Measurements from ENCODE around the gene ICAM3.
"Not testable (repeated sequence)": the region's sequence is repeated elsewhere in the genome, so short reads cannot be mapped to it uniquely, and the experiment has no call there.

Gene ICAM3, protein sequence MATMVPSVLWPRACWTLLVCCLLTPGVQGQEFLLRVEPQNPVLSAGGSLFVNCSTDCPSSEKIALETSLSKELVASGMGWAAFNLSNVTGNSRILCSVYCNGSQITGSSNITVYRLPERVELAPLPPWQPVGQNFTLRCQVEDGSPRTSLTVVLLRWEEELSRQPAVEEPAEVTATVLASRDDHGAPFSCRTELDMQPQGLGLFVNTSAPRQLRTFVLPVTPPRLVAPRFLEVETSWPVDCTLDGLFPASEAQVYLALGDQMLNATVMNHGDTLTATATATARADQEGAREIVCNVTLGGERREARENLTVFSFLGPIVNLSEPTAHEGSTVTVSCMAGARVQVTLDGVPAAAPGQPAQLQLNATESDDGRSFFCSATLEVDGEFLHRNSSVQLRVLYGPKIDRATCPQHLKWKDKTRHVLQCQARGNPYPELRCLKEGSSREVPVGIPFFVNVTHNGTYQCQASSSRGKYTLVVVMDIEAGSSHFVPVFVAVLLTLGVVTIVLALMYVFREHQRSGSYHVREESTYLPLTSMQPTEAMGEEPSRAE

DNA sequence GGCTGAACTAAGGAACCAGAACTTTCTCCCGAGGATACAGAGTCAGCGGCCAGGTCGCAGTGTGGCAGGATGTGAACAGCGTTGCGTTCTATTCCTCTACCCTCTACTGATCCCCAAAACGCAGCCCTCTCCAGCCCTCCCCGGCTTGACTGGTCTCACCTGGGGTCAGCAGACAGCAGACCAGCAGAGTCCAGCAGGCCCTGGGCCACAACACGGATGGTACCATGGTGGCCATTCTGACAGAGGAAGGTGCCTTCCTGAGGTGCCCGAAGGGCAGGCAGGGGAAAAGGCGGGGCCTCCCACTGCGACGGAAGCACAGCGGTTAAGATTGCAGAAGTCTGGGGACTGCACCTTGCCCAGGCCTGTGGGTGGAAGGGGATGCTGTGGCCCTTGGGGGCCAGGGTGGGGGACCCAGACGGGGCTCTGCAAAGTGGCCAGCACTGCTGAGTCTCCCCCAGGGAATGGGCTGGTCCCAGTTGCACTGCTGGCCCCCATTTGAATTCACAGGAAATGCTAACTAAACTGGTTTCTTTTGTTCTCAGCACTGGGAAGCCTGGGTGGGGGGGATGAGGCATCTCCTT, at the start of gene ICAM3:
TSS of gene ICAM3 (minus strand) at position 245 of the 581 bp plus-strand sequence. CDS start at position 235, 10 bp downstream.
- peak; percentile 61 for DNase-seq

DNA sequence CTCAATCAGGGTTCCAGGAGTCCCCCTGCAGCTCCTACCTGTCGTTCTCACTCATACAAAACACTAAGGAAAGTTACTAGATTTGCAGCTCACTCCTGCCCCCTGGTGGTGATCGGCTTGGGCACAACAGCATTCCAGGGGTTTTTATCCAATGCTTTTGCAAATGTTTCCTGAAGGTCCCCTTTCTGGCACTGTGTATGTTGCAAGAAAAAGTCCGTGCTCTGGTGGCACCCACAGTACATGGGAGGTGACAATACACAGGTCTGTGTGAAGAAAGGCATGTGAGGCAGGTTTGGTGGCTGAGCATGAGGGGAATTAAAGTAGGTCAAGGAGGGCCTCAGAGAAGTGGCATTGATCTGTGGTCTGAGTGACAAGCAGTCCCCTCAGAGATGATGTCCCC, 49.5 kb upstream of the ICAM3 start:
- peak; percentile 79 for DNase-seq

DNA sequence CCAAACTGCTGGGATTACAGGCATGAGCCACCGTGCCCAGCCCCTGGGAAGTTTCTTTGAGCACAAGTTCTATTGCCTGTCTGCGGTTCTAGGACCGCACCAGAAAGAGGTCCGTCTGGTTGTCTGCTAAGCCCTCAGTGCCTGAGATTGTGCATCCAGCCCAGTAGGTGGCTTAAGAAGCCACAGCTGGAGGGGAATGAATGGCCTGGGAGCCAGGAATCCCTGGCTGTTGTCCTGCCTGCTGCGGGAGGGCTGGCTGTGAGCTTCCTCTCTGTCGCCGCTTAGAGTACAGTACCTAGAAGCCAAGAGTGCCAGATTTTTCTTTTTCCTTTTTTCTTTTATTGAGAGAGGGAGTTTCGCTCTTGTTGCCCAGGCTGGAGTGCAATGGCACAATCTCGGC, 45.2 kb upstream of the ICAM3 start:
- DNase-seq, result no peak

DNA sequence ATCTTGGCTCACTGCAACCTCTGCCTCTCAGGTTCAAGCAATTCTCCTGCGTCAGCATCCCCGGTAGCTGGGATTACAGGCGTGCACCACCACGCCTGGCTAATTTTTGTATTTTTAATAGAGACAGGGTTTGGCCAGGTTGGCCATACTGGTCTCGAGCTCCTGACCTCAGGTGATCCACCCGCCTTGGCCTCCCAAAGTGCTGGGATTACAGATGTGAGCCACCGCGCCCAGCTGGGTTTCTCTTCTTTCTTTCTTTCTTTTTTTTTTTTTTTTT, 43.7 kb upstream of the ICAM3 start:
- DNase-seq, result not testable (repeated sequence)

DNA sequence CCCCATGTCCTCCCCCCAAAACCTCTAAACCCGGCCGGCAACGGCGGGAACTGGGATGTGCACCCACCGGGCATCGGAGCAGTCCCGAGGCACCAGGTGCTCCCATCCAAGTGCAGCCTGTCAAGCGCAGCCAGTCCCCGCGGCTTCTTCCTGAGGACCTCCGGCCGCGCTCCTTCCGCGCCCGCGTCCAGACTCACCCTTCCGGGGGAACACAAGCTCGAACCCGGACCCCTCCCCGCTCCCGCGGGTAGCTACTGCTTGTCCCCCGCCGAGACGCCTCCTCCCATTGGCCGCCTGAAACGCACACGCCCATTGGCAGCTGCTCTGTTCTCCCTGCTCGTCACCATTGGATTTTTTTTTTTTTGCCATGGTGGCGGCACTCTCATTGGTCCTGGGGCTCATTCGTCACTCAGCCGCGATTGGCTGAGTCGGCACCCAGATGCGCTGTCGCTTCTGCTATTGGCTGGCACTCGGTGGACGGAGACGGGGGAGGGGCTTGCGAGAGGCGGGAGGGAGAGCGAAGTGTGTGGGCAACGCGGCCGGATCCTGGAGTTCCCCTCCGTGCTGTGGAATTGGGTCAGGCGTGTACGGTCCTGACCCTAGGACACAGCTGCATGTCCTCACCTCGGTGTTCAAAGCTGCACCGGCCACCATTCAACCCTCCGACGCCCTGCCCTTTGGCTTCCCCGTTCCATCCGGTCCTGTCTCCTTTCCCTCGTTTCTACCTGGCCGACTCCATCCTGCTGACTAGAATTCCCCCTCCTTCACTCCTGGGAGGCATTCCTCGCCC, 41.1 kb upstream of the ICAM3 start, which contains the start of gene TYK2:
TSS of gene TYK2 (minus strand) at position 260 of the 790 bp plus-strand sequence. CDS start 2,166 bp downstream, outside the sequence.
- DNase-seq, result peak; percentile 94

DNA sequence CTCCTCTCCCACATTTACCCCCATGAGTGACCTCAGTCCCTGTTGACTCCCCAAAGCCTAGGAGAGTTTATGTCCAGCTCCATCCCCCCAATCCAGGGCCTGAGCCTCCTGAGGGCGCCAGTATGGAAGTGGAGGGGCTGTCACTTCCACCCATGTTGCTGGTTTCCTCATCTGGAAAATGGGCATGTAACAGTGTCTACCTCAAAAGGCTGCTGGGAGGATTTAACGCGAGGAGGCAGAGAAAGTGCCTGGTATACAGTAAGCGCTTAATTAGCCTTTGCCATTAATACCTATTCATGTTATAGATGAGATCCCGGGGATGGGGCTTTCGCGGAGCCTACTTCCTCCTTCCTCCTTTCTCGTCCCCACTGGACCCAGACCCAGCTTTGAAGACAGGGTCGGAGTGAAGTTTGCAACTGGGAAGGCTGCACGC, 40.5 kb upstream of the ICAM3 start:
- DNase-seq, result no peak

DNA sequence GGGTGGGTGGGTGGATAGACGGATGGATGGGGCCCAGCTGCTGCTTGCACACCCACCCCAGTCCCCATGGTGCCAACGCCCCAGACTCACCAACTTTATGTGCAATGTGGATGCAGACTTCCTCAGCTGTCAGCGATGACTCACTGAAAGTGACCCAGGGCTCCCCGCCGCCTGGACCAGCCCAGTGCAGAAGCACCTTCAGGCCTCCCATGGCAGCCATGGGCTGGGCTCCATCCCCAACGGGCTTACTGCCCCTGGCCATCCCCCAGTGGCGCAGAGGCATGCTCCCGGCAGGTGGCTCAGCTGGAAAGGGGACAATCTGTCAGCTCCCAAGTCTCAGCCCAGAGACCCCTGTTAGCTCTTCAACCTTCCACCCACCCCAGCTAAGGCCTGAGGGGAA, 38.7 kb upstream of the ICAM3 start:
- DNase-seq, result no peak

DNA sequence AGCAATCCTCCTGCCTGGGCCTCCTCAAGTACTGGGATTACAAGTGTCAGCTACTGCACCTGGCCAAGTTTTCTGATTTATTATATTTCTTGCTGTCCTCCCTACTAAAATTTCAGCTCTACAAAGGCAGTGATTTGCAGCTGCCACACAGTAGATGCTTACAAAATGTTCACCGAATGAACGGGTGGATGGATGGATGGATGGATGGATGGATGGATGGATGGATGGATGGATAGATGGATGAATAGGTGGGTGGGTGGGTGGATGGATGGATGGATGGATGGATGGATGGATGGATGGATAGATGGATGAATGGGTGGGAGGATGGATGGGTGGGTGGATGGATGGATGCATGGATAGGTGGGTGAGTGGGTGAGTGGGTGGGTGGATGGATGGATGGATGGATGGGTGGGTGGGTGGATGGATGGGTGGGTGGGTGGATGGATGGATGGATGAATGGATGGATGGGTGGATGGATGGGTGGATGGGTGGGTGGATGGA, 37.8 kb upstream of the ICAM3 start:
- DNase-seq, result not testable (repeated sequence)

DNA sequence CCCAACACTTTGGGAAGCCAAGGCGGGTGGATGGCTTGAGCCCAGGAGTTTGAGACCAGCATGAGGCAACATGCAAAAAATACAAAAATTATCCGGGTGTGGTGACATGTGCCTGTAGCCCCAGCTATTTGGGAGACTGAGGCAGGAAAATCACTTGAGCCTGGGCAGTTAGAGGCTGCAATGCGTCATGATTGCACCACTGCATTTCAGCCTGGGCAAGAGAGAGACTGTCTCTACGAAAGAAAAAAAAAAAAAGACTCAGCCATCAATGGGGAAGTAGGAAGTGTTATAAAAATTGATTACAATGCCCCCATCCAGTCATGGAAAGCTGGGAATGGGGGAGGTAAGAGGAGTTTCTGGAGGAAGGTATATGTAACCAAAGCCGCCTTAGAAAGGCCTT, 35.5 kb upstream of the ICAM3 start:
- DNase-seq, result no peak

DNA sequence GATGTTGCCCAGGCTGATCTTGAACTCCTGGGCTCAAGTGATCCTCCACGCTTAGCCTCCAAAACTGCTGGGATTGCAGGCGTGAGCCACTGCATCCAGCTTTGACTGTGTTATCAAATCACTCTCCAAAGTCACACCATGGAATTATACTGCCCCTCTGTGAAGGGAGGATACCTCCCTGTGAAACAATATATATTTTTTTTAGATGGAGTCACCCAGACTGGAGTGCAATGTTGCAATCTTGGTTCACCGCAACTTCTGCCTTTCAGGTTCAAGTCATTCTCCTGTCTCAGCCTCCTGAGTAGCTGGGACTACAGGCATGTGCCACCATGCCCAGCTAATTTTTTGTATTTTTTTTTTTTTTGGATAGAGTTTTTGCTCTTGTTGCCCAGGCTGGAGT, 33.3 kb upstream of the ICAM3 start:
- DNase-seq, result no peak

DNA sequence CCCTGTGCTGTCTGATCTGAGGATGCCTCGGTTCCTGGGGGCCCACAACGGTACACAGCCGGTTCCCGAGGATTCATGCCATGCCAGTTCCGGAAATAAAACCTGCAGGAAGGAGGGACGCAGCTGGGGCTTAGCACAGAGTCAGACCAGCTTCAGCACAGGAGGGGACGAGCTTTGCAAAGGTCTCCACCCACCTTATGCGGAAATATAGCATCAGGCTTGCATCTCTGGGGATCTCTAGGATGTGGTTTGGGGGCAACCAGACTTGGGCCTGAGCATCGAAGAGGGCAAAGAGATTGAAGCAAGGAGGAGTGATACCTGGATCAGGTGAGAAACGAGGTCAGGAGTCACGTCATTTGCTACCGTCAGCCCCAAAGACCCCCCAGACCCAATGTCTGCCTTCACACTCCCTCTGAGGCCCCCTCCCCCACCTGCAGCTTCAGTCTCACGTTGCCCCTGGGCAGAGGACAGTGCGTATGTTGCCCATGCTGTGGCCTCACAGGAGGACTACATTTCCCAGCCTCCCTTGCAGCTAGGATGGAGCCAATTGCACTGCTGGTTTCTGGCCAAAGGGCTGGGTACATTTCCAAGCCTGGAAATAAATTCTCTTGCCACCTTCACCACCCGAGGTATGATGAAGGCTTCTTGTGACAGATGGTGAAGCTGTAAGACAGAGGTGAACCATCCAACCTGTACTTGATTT, 28.8 kb upstream of the ICAM3 start:
- no peak for DNase-seq

DNA sequence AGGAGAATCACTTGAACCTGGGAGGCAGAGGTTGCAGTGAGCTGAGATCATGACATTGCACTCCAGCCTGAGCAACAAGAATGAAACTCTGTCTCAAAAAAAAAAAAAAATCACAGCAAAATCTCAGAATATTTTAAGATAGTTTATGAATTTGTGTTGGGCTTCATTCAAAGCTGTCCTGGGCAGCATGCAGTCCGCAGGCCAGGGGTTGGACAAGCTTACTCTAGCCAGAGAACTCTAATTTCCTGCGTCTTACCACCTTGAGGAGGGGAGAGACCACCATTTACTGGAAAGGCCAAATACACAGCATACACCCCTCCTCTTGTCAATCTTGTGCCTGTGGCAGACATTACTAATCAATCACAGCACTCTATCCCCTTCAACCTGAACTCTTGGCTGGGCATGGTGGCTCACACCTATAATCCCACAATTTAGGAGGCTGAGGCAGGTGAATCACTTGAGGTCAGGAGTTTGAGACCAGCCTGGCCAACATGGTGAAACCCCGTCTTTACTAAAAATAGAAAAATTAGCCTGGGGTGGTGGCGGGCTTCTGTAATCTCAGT, 27.6 kb upstream of the ICAM3 start:
- not testable (repeated sequence) for DNase-seq

DNA sequence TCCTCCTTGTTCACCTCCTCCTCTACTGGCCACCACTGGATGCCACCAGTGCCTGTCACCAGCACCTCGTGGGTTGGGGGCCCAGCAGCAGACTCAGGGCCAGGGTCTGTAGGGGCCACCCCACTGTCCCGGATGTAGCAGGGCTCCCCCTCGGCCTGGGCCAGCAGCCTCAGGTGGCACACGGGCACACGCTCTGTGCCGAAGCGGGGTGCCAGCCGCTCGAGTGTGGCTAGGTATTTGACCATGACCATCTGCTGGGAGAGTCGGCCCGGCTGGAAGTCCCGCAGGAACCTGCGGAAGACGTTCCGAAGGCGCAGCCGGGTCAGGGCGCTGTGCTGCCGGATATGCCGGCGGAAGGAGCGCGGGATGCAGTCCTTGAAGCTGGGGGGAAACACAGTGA, 26.1 kb upstream of the ICAM3 start:
- DNase-seq, result no peak

DNA sequence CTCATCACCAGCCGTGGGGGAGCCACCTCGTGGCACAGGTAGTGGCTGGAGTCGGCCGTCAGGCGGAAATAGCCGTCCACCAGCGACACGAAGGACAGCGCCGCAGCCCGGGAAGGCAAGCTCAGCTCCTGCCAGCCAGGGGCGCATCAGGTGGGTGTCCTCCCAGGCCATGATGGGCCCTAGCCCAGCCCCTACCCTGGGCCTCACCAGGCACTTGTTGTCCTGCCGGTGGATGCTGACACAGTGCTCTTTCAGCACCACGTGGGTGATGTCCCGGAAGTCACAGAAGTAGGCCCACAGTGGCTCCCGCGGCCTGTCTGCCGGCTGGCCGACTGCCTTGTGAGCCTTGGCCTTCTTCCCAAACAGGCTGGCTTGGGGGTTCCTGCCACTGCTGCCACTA, 25.2 kb upstream of the ICAM3 start:
- no peak for DNase-seq

DNA sequence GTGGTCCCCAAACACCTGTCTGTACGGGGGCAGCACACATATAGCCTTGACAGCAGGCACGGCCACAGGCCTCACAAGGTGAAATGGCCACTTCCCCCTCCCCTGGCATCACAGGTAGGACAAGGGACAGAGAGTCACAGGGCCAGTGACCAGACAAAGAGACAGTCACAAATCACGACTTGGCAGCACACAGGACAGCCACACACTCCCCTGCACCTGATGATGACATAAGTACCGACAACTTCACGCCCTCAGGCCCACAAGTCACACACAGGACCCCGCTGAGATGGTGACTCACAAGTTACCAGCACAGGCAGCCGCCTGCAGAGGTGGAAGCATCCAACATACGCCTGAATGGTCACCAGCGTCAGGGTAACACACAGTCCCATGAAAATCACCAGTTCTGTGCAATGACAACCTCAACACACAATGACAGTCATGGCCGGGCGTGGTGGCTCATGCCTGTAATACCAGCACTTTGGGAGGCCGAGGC, 24.4 kb upstream of the ICAM3 start:
- no peak for DNase-seq

DNA sequence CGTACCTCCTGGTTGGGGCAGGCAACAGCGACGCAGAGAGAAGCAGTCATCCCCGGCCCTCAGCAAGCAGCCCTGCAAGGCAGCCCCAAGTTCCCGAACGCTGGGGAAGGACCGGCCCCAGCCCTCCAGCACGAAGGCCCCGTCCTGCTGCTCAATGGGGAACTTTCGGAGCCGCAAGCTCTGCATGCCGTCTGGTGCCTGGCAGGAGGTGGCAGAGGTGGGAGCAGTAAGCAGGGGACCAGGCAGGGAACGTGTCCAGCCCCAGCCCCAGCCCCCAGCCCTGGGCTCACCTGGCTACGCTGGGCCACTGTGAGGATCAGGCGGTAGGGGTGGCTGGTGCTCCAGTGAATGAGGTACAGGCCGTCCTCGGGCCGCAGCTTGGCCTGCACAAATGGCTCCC, 22.8 kb upstream of the ICAM3 start:
- no peak for DNase-seq

DNA sequence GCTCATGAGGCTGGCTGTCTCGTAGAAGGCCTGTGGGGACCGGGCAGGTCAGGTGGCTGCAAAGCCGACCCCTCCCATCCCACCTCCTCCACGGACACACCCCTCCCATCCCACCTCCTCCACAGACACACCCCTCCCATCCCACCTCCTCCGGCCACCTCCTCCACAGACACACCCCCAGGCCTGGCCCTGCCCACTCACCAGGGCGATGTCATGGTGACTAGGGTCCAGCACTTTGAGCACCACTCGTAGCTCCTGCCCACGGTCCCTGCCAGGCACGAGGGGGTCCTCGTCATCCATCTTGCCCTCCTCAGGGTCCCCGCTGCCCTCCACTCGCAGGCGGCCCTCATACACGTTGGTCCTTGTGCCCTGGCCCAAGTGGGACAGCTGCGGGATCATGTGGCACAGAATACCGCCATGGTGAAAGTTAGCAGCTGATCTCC, 22.2 kb upstream of the ICAM3 start:
- DNase-seq, result no peak

DNA sequence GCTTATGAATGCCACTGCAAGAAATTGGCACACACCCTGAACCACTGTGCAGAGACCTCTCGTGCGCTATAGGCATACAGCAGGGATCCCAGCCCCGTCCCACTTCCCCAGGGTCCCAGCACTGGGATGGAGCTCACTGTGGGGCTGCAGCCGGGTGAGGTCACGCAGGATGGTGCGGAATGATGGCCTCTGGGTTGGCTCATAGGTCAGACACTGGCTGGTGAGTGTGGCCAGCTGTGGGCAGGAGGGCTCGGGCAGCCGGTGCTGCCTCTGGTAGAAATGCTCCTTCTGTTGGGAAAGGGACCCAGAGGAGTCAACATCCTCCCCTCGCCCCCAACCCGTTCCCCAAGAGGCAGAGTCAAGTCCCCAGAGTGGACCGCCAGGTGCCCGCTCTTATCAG, 17.0 kb upstream of the ICAM3 start:
- DNase-seq, result no peak

DNA sequence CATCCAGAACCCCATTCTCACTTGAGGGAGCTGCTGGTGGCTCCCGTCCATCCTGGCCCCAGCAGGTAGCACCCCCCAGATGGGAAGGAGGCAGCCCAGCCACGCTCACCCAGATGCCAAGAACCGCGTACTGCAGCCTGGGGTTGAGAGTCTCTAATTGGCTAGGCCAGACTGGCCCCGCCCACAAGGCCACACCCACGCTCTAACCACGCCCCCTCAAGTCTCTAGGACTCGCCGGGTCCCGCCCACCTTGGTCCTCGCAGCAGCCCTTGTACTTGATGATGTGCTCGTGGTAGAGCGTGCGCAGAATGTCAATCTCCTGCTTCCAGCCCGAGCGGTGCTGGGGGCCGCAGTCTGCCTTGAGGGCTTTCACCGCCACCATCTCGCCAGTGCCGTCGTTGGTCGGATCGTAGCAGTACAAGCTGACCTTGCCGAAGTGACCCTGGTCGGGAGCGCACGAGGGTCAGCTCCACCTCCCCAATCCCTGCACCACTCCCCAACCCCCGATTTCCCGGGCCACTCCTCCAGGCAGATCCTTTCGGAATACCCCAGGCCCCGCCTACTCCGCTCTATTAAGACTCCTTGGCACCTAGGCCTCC, 14.5 kb upstream of the ICAM3 start:
- DNase-seq, result peak; percentile 63

DNA sequence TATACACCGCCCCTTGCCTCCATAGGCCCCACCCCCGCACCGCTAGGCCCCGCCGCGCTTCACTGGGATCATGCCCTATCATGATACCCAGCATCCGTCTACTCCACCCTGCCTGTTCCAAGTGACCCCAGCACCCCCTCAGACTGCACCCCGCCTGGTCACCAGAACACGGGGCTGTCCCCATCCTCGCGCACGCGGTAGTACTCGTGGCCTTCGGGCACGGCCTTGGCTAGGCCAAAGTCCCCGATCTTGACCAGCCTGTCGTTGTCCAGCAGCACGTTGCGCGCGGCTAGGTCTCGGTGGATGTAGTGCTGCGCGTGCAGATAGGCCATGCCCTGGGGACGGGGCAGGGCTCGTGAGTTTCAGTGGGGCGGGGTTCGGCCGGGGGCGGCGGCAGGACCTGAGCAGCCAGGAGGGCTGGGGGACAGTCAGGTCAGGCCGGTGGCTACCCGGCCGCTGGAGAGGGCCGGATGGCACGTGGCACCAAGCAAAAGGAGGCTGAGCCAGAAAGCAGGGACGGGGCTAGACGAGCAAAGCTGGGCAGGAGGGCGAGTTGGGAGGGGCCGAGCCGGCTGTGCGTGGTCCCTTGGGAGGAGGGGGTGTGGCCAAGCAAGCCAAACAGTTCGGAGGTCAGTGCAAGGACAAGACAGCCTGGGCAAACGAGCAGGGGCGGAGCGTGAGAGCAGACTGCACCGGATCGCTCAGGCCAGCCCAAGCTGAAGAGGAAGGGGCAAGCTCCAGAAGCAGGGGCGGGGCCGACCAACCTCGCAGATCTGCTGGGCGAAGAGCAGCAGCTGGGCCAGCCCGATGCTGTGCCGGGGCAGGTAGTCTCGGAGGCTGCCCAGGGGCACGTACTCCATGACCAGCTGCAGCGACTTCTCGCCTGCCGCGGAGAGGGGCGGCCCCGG, 13.6 kb upstream of the ICAM3 start:
- DNase-seq, result no peak

DNA sequence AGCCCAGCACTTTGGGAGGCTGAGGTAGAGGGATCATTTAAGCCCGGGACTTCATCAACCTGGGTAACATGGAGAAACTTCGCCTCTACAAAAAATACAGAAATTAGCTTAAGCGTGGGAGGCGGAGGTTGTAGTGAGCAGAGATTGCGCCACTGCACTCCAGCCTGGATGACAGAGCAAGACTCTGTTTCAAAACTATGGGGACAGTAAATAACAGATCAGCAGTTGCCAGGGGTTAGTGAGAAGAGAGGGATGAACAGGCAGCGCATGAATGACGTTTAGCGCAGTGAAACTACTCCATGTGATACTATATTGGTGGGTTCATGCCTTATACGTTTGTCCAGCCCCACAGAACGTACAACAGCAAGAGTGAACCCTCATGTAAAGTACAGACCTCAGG, 7.1 kb upstream of the ICAM3 start:
- no peak for DNase-seq
